ENCODE measurements around the gene PYGM.

Gene PYGM

GRCh38 chr11:64735725-64736259 lies 24.0 kb downstream of the PYGM start:
- DNase-seq (ENCODE audit: low spot score): no peak

- DNase-seq (ENCODE audit: low spot score): no peak
Observed at GRCh38 chr11:64734811-64735724, 24.7 kb downstream of the PYGM start.

GRCh38 chr11:64731601-64732000 lies 28.2 kb downstream of the PYGM start:
- DNase-seq (ENCODE audit: low spot score): no peak

GRCh38 chr11:64729851-64730382 lies 29.9 kb downstream of the PYGM start:
- DNase-seq (ENCODE audit: low spot score): no peak

- DNase-seq (ENCODE audit: low spot score): no peak
Observed at GRCh38 chr11:64728757-64729365, 30.9 kb downstream of the PYGM start.

- DNase-seq (ENCODE audit: low spot score): no peak
Observed at GRCh38 chr11:64726867-64727530, 32.8 kb downstream of the PYGM start.

GRCh38 chr11:64726211-64726641 lies 33.5 kb downstream of the PYGM start:
- no peak for DNase-seq (ENCODE audit: low spot score)

GRCh38 chr11:64724863-64725532 lies 34.8 kb downstream of the PYGM start:
- no peak for DNase-seq (ENCODE audit: low spot score)

GRCh38 chr11:64723907-64724862 lies 35.6 kb downstream of the PYGM start:
- DNase-seq (ENCODE audit: low spot score): no peak

GRCh38 chr11:64723117-64723906 lies 36.5 kb downstream of the PYGM start, which contains the start of gene NRXN2:
Gene NRXN2, minus strand, starts transcription at chr11:64723197. Its CDS starts 9,498 bp downstream, at chr11:64713699.
- DNase-seq (ENCODE audit: low spot score): peak; percentile 85

GRCh38 chr11:64722141-64723065 lies 37.4 kb downstream of the PYGM start:
- no peak for DNase-seq (ENCODE audit: low spot score)

GRCh38 chr11:64721359-64721699 lies 38.4 kb downstream of the PYGM start:
- DNase-seq (ENCODE audit: low spot score): no peak

GRCh38 chr11:64720640-64721358 lies 39.0 kb downstream of the PYGM start:
- DNase-seq (ENCODE audit: low spot score): no peak

- no peak for DNase-seq (ENCODE audit: low spot score)
Observed at GRCh38 chr11:64720167-64720566, 39.6 kb downstream of the PYGM start.

GRCh38 chr11:64719406-64719805 lies 40.4 kb downstream of the PYGM start:
- DNase-seq (ENCODE audit: low spot score): no peak

- no peak for DNase-seq (ENCODE audit: low spot score)
Observed at GRCh38 chr11:64718780-64719124, 41.0 kb downstream of the PYGM start.

GRCh38 chr11:64718084-64718779 lies 41.5 kb downstream of the PYGM start:
- no peak for DNase-seq (ENCODE audit: low spot score)

GRCh38 chr11:64717268-64717578 lies 42.6 kb downstream of the PYGM start:
- DNase-seq (ENCODE audit: low spot score): no peak
